Measurements from ENCODE around the gene TECTB.
"Not testable (repeated sequence)": the region's sequence is repeated elsewhere in the genome, so short reads cannot be mapped to it uniquely, and the experiment has no call there.

TECTB gene

GRCh38 chr10:112283100-112283499 lies at the start of gene TECTB:
Gene TECTB, plus strand, starts transcription at chr10:112283400. Its CDS starts 335 bp downstream, at chr10:112283735.
- DNase-seq (ENCODE audit: low read depth) = no peak

GRCh38 chr10:112235141-112235540 lies 48.1 kb upstream of the TECTB start:
- no peak for DNase-seq (ENCODE audit: low read depth)

- DNase-seq (ENCODE audit: low read depth) = no peak
These were observed 47.3 kb upstream of the TECTB start for GRCh38 chr10:112235920-112236319.

- no peak for DNase-seq (ENCODE audit: low read depth)
These were observed 46.7 kb upstream of the TECTB start for GRCh38 chr10:112236486-112236885.

GRCh38 chr10:112239347-112239746 lies 43.9 kb upstream of the TECTB start:
- no peak for DNase-seq (ENCODE audit: low read depth)

- DNase-seq (ENCODE audit: low read depth) = no peak
These were observed 42.8 kb upstream of the TECTB start for GRCh38 chr10:112240441-112240840.

GRCh38 chr10:112241651-112242341 lies 41.4 kb upstream of the TECTB start:
- no peak for DNase-seq (ENCODE audit: low read depth)

- DNase-seq (ENCODE audit: low read depth) = no peak
These were observed 40.4 kb upstream of the TECTB start for GRCh38 chr10:112242769-112243168.

GRCh38 chr10:112243713-112244112 lies 39.5 kb upstream of the TECTB start:
- no peak for DNase-seq (ENCODE audit: low read depth)

- no peak for DNase-seq (ENCODE audit: low read depth)
These were observed 39.0 kb upstream of the TECTB start for GRCh38 chr10:112244197-112244596.

- no peak for DNase-seq (ENCODE audit: low read depth)
These were observed 35.4 kb upstream of the TECTB start for GRCh38 chr10:112247791-112248190.

- no peak for DNase-seq (ENCODE audit: low read depth)
These were observed 34.5 kb upstream of the TECTB start for GRCh38 chr10:112248584-112249295.

GRCh38 chr10:112249722-112250121 lies 33.5 kb upstream of the TECTB start:
- no peak for DNase-seq (ENCODE audit: low read depth)

- DNase-seq (ENCODE audit: low read depth) = no peak
These were observed 32.6 kb upstream of the TECTB start for GRCh38 chr10:112250555-112250954.

GRCh38 chr10:112251238-112251637 lies 32.0 kb upstream of the TECTB start:
- not testable (repeated sequence) for DNase-seq (ENCODE audit: low read depth)

GRCh38 chr10:112258407-112258806 lies 24.8 kb upstream of the TECTB start:
- DNase-seq (ENCODE audit: low read depth) = no peak

GRCh38 chr10:112259688-112260087 lies 23.5 kb upstream of the TECTB start:
- no peak for DNase-seq (ENCODE audit: low read depth)

GRCh38 chr10:112260831-112261230 lies 22.4 kb upstream of the TECTB start:
- DNase-seq (ENCODE audit: low read depth) = no peak

- no peak for DNase-seq (ENCODE audit: low read depth)
These were observed 21.8 kb upstream of the TECTB start for GRCh38 chr10:112261281-112261822.

GRCh38 chr10:112262546-112262945 lies 20.7 kb upstream of the TECTB start:
- no peak for DNase-seq (ENCODE audit: low read depth)

- no peak for DNase-seq (ENCODE audit: low read depth)
These were observed 17.5 kb upstream of the TECTB start for GRCh38 chr10:112265745-112266144.

GRCh38 chr10:112269266-112269665 lies 13.9 kb upstream of the TECTB start:
- DNase-seq (ENCODE audit: low read depth) = no peak

GRCh38 chr10:112271982-112272381 lies 11.2 kb upstream of the TECTB start:
- DNase-seq (ENCODE audit: low read depth) = no peak
